GM21447 (cell line): Measurements from ENCODE around the gene STX10.
"Not testable (repeated sequence)": the region's sequence is repeated elsewhere in the genome, so short reads cannot be mapped to it uniquely, and the experiment has no call there.

Experiments
- ATAC-seq: cut with Tn5 transposase; IDR thresholded peaks from one replicate; pipeline ENCODE4 v1.9.1; 2021; ENCODE audit not compliant: unreplicated experiment

The STX10 gene

GRCh38 chr19:13165162-13165997 is 15.2 kb upstream of the STX10 start:
- no peak for ATAC-seq

GRCh38 chr19:13164343-13165161 is 14.4 kb upstream of the STX10 start:
- ATAC-seq: no peak

GRCh38 chr19:13163609-13164342 is 13.6 kb upstream of the STX10 start:
- no peak for ATAC-seq

- ATAC-seq: peak; percentile 47
Observed at GRCh38 chr19:13162724-13163608, 12.8 kb upstream of the STX10 start.

- ATAC-seq: no peak
Observed at GRCh38 chr19:13160557-13160956, 10.4 kb upstream of the STX10 start.

GRCh38 chr19:13159713-13160112 is 9.5 kb upstream of the STX10 start:
- no peak for ATAC-seq

GRCh38 chr19:13155472-13156359 is 5.5 kb upstream of the STX10 start:
- no peak for ATAC-seq

- no peak for ATAC-seq
Observed at GRCh38 chr19:13154911-13155471, 4.8 kb upstream of the STX10 start.

GRCh38 chr19:13154241-13154778 is 4.1 kb upstream of the STX10 start:
- no peak for ATAC-seq

GRCh38 chr19:13153569-13154240 is 3.5 kb upstream of the STX10 start:
- ATAC-seq: no peak

GRCh38 chr19:13152974-13153568 is 2.9 kb upstream of the STX10 start:
- peak; percentile 30 for ATAC-seq

GRCh38 chr19:13152356-13152973 is 2.3 kb upstream of the STX10 start:
- ATAC-seq: peak; percentile 7

- ATAC-seq: peak; percentile 32
Observed at GRCh38 chr19:13151605-13152355, 1.6 kb upstream of the STX10 start.

- no peak for ATAC-seq
Observed at GRCh38 chr19:13150931-13151604, 893 bp upstream of the STX10 start.

GRCh38 chr19:13149628-13150186 is 468 bp downstream of the STX10 start:
- ATAC-seq: no peak

GRCh38 chr19:13149173-13149627 is 975 bp downstream of the STX10 start:
- not testable (repeated sequence) for ATAC-seq
